ENCODE results near the gene SRGAP1.

Gene SRGAP1

DNA sequence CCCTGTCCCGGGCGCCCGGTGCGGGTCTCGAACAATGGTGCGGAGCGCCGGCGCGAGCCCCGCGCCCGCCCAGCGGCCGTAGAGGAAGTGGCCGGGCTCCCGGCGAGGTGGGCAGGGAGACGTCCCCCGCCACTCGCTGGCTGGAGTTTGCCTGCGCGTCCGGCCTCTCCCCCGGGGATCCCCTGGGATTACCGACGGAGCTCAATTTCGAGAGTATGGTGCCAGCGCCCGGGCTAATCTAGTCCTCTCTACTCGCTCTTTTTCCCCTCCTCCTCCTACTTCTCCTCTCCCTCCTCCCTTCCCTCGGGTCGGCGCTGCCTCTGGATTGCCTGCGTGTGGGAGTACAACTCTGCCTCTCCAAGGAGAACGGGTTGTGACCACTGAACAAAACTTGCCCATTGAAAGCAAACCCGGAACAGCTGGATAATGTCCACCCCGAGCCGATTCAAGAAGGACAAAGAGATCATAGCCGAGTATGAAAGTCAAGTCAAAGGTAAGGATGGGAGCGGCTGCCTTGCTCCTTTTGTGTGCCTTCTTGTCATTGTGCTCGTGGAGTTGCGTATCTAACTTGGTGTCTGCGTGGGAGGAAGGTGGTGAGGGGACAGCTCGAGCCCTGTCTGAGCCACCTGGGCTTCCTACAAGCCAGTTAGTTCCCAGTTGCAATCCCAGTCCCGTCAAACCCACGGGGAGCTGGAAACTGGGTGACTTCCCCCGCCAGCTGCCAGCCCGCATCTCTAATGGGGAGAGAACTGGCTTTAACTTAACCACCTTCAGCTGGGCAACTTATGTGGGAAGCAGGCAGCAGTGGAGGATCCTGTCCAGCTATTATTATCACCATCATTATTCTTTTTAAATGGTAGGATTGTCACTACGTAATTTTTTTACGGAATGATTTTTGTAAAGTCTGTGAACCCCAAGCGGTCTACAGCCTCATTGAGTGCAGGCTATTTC, at the start of gene SRGAP1:
Gene SRGAP1, plus strand, starts transcription at position 310 of the 951 bp plus-strand sequence. Its CDS starts 117 bp downstream, at position 427.
- no peak for FAIRE-seq

DNA sequence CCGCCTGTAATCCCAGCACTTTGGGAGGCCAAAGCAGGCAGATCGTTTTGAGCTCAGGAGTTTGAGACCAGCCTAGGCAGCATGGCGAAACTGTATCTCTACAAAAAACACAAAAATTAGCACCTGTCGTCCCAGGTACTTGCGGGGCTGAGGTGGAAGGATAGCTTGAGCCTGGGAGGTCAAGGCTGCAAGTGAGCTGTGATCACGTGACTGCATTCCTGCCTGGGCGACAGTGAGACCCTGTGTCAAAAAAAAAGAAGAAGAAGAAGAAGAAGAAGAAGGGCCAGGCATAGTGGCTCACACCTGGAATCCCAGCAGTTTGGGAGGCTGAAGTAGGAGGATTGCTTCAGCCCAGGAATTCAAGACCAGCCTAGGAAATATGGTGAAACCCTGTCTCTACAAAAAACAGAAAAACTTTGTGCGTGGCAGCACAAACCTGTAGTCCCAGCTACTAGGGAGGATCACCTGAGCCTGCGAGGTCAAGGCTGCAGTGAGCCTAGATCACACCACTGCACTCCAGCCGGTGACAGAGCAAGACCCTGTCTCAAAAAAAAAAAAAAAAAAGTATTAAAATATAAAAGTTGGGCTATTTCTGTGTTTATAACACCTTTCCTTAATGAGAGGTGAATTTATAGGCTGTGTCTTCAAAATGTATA, 49.3 kb upstream of the SRGAP1 start:
- no peak for FAIRE-seq

DNA sequence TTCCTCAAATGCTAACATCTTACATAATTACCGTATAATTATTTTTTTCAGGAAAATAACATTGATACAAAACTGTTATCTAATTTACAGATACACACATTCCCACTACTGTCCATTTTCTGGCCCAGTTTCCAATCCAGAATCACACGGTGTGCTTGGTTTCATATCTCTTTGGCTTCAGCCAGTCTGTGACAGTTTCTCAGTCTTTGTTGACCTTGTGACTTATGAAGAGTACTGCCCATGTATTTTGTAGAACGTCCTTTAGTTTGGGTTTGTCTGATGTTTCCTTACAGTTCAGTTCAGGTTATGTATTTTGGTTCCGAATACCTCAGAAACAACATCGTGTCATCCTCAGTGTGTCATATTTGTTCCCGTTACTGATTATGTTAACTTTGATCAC, 48.6 kb upstream of the SRGAP1 start:
- FAIRE-seq, result no peak

DNA sequence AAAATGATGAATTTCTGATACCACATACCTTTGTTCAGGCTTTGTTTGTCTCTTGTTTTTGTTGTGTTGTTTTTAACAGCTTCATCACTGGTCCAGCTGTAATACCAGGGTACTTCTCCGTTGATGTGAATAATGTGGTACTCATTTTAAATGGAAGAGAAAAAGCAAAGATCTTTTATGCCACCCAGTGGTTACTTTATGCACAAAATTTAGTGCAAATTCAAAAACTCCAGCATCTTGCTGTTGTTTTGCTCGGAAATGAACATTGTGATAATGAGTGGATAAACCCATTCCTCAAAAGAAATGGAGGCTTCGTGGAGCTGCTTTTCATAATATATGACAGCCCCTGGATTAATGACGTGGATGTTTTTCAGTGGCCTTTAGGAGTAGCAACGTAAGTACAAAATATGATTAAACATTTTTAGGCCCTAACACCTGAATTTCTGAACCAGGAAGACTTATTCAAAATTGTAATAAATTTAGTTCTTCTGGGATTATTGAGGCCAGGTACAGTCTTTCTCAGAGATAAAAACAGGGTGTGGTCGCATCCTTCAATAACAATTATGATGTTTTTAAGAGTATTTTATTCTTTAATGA, 42.4 kb upstream of the SRGAP1 start:
- FAIRE-seq, result peak; percentile 90

DNA sequence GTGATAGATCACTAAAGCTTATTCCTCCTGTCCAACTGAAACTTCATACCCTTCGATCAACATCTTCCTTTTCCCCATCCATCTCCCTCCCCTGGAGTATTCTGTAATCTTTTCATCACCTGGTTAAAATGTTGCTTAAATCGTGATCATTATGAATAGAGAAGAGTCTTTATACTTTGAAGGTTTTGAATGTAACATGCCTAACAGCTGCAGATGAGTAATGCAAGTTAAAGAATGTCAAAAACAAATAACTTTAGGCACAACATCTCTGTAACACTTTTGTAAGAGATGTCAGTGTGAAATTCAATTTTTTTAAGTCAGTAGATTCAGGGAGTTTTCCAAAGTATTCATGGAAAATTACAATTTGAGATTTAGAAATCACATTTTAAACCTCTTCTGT, 39.8 kb upstream of the SRGAP1 start:
- FAIRE-seq, result no peak

DNA sequence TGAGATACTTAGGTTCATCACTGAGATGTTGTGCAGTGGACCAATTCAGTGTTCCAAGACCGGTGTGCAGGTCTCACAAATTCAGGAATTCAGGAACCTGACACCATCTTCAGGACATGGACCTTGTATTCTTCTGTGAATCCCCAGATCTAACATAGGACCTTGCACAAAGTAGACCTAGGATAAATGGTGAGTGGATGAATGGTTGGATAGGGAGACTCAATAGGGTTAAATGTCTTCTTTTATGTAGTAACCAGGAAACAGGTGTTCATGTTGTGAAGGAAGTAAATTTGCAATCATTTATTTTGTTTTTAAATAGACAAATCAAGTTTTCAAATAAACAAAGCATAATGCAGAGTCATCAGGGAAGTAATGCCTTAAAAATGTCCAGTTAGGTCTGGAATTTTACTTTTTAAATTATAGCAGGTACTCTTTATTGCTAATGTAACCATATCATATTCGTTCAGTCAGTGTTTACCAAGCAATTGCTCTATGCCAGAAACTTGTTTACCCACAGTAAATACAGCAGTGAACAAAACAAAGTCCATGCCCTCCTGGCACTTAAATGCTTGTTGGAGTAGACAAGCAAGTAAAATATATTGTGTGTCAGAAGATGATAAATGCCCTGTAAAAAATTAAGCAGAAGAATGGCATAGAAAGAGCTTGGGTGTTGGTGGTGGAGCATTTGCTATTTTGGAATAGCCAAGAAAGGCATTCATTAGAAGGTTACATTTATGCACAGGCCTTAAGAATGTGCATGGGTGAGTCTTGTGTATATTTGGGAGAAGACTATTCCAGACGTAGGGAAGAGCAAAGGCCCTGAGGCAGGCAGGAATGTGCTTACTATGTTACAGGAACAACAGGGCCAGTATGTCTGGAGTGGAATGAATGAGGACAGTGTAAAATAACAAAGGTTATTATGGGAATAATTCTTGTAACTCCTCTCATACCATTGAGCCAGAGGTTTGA, 38.5 kb upstream of the SRGAP1 start:
- FAIRE-seq, result peak; percentile 78

DNA sequence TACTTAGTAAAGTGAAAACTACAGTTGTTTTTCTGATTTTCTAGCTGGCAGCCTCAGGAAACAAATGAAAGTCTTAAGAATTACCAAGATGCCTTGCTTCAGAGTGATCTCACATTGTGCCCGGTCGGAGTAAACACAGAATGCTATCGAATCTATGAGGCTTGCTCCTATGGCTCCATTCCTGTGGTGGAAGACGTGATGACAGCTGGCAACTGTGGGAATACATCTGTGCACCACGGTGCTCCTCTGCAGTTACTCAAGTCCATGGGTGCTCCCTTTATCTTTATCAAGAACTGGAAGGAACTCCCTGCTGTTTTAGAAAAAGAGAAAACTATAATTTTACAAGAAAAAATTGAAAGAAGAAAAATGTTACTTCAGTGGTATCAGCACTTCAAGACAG, 35.9 kb upstream of the SRGAP1 start:
- no peak for FAIRE-seq

DNA sequence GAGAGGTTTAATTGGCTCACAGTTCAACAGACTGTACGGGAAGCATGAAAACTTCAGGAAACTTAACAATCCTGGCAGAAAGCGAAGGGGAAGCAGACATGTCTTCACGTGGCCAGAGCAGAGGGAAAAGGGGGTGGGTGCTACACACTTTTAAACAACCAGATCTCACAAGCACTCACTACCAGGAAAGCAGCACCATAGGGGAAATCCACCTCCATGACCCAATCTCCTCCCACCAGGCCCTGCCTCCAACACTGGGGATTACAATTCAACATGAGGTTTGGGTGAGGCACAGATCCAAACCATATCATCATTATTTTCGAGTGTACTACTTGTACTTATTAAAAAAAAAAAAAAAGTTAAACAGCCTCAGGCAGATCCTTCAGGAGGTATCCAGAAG, 34.9 kb upstream of the SRGAP1 start:
- FAIRE-seq, result no peak

DNA sequence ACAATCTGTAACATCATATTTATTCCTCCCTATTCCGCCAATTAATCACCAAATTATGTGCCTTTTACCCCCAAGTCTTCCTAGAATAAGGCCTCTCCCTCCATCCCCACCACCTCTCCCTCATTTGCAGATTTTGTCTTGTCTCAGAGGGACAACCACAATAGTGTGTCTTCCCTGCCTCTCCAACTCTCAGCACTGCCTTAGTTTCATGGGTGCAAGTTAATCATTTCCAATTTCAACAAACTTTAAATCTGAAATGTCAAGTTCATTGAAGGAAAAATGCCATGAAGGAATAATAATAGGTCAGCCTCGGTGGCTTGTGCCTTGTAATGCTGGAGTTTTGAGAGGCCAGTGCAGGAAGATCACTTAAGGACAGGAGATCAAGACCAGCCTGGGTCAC, 33.2 kb upstream of the SRGAP1 start:
- FAIRE-seq, result no peak

DNA sequence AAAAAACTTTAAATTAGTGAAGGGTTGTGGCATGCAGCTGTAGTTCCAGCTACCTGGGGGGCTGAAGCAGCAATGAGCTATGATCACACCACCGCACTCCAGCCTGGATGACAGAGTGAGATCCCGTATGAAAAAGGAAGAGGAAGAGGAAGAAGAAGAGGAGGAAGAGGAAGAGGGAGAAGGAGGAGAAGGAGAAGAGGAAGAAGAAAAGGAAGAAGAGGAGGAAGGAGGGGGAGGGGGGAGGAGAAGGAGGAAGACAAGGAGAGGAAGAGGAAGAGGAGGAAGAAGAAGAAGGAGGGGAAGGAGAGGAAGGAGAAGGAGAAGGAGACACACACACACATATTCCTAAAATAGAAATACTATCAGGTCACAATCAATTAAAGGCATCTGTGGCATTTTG, 32.7 kb upstream of the SRGAP1 start:
- no peak for FAIRE-seq

DNA sequence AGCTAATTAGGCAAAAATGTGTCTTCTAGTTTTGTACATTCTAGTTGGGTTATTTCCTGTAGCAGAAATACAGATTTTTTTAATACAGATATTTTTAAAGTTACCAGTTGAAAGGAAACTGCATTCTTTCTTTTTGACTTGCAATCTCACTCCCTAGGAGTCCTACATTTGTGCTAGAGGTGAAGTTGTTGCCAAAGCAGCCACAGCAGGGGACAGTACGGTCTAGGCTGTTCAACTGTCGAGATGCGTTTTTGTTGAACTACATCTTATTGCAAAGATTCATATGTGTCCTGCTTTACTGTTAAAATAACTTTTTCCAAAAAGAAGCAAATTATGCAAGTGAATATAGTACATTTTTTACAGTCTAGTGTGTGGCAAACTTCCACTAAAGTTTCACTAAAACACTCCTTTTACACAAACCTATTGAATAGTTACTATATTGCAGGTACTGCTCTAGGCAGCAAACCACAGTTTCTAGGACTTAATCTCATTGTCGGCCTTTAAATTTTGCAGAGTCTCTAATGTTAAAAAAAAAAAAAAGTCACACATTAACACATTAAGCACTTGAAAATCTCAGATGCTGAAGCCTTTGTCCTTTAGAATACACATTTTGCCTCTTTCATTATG, 30.2 kb upstream of the SRGAP1 start:
- FAIRE-seq, result no peak

DNA sequence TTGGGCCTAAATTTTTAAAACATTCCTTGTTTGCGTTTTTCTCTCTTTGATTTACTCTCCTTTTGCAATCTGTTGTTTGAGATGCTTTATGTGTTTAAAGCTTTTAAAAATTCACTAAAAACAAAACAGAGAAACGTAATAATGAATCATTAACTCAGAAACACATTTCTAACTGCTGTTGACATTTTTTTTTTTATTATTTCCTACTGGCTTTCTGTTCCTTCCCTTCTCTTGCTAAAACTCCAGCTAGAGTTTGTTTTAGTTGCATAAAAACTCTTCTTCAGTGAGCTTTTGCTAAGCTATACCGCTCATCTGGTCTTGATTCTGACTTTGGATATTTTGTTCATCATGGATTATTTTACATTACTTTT, 29.0 kb upstream of the SRGAP1 start:
- no peak for FAIRE-seq

DNA sequence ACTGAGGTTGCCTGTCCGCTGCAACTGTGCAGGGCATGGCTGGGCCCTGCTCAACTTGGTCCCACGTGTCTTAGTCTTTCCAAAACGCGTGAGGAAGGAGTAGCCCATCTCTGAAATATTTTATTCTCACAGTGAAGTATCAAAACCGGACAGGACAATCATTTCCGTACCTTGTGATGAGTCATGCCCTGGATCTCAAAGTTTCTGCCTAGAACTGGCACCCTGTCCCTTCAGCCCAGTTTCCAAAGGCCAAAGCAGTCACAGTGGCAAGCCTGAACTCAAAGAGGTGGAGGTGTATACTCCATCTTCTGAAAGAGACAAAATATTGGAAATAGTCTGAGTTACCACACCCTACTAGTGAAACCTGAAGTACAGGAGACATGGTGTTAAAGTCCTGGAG, 28.5 kb upstream of the SRGAP1 start:
- no peak for FAIRE-seq

DNA sequence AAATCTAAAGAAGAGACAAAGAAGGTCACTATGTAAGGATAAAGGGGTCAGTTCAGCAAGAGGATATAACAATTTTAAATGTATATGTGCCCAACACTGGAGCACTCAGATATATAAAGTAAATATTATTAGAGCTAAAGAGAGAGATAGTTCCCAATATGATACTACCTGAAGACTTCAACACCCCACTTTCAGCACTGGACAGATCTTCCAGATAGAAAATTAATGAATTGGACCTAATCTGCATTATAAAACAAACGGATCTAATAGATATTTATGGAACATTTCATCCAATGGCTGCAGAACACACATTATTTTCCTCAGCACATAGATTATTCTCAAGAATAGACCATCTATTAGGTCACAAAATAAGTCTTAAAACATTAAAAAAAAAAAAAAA, 24.1 kb upstream of the SRGAP1 start:
- no peak for FAIRE-seq

DNA sequence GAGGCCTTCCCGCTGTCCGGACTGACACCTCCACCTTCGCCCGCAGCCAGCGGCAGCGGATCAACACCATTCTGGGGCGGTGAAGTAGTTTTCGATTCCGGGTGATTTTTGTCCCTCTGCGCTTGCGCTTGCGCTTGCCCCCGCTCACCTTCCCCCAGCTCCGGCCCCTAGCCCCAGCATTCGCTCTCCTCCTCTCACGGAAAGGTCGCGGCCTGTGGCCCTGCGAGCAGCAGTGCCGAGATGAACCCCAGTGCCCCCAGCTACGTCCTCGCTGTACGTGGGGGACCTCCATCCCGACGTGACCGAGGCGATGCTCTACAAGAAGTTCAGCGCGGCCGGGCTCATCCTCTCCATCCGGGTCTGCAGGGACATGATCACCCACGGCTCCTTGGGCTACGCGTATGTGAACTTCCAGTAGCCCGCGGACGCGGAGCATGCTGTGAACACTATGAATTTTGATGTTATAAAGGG, 22.7 kb upstream of the SRGAP1 start:
- FAIRE-seq, result no peak

DNA sequence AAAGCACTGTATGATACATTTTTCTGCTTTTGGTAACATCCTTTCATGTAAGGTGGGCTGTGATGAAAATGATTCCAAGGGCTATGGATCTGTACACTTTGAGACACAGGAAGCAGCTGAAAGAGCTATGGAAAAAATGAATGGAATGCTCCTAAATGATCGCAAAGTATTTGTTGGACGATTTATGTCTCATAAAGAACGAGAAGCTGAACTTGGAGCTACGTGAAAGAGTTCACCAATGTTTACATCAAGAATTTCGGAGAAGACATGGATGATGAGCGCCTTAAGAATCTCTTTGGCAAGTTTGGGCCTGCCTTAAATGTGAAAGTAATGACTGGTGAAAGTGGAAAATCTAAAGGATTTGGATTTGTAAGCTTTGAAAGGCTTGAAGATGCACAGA, 22.1 kb upstream of the SRGAP1 start:
- FAIRE-seq, result no peak

DNA sequence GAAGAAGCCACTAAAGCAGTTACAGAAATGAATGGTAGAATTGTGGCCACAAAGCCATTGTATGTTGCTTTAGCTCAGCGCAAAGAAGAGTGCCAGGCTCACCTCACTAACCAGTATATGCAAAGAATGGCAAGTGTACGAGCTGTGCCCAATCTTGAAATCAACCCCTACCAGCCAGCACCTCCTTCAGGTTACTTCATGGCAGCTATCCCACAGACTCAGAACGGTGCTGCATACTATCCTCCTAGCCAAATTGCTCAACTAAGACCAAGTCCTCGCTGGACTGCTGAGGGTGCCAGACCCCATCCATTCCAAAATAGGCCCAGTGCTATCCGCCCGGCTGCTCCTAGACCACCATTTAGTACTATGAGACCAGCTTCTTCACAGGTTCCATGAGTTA, 21.5 kb upstream of the SRGAP1 start:
- FAIRE-seq, result no peak

DNA sequence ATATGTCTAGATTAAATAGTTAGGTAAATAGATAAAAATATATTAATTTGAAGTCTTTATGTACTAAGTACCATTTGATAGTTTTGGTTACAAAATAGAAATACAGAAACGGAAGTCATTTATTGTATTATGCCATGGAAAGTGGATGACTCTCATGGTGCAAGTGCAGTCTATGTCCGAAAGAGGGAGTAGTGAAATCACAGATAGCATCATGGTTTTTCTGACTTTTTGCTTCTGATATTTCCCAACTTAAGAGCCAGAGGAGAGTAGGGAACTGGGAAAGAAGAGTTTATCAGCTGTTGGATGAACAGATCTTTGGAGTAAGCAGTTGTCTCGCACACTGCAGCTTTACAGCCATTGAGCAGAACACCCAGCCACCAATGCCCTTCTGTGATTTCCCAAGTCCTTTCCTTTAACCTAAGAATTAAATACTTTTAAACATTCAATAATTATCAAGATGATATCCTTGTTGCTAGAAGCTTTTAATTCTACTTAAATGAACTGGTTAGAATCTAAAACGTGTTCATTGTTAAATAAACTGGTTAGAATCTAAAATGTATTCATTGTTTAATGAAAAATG, 18.4 kb upstream of the SRGAP1 start:
- peak; percentile 95 for FAIRE-seq

DNA sequence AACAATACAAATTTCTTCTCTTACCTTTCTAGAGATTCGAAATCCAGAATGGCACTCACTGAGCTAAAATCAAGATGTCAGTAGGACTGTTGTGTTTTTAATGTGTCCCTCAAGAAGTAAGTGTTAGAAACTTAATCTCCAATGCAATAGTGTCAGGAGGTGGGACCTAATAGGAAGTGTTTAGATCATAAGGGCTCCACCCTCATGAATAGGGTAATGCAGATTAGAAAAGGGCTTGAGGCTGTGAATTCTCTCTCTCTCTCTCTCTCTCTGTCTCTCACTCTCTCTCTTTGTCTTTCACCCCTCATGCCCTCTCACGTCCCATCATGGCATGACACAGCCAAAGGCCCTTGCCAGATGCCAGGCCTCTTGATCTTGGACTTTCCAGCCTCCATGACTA, 15.6 kb upstream of the SRGAP1 start:
- FAIRE-seq, result no peak

DNA sequence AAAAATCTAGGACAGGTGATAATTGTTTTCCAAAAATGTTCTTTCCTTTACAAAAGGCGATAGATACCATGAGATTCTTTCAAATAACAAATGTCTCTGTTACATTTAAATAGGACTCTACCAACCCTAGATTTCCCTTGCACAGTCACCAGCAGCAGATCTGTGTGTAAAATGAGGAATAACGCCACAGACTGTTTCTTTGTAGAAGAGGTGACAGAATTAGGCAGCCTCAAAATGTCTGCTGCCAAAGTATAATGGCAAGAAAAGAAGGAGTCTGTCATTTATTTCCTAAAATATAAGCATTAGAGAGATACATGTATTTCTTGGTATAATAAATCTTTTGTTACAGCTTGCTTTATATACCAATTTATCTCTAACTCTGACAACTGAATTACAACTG, 8.5 kb upstream of the SRGAP1 start:
- no peak for FAIRE-seq

DNA sequence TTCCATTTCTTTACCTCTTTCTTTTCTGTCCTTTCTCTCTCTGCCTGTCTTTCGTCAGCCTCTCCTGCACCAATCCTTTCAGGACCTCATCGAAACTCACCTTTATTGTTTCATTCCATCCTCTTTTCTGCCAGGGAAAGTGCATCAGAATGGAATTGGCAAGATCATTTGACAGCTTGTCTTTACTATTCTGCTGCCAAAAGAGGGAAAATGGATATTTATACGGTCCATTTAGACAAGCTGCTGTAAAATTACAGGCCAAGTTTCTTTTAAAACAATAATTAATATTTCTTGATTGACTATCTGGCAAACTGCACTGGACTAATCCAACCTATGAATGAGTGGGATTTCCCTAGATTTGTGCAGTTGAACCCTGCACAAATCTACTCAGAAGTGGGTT, 7.6 kb upstream of the SRGAP1 start:
- FAIRE-seq, result no peak

DNA sequence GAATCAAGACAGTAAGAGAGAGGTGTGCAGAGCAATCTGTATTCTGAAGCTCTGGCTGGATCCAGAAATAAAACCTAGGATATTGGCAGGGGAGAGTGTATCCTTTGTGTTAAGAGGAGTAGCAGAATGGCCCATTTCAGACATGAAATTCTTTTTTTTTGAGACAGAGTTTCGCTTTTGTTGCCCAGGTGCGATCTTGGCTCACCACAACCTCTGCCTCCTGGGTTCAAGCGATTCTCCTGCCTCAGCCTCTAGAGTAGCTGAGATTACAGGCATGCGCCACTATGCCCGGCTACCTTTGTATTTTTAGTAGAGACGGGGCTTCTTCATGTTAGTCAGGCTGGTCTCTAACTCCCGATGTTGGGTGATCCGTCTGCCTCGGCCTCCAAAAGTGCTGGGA, 6.1 kb upstream of the SRGAP1 start:
- no peak for FAIRE-seq

Measured in islet of Langerhans (tissue), 1 donor.